ENCODE results near the gene NLGN1.

GRCh38 chr3:173429076-173429475 lies 31.5 kb downstream of the NLGN1 start:
- TF ChIP-seq CTCF (IDR thresholded peaks at IDR 0.05) (no peak), POLR2A (IDR thresholded peaks at IDR 0.05; ENCODE audit: low read depth) (no peak), POLR2AphosphoS5 (IDR thresholded peaks at IDR 0.05) (no peak), EP300 (IDR thresholded peaks at IDR 0.05) (no peak)
